Activated CD8-positive, alpha-beta memory T cell treated with anti-CD3 and anti-CD28 coated beads, Interleukin-2, amount 50 U/mL, for 48 hours (primary cell): ENCODE data around the gene HOXB4.
"Not testable (repeated sequence)": the region's sequence is repeated elsewhere in the genome, so short reads cannot be mapped to it uniquely, and the experiment has no call there.

Source experiments
- DNase-seq: peaks from one replicate; pipeline ENCODE4 v3.0.0-alpha.2; 2020

The HOXB4 gene

GRCh38 chr17:48546137-48546923 lies 31.8 kb downstream of the HOXB4 start:
- DNase-seq = no peak

GRCh38 chr17:48545539-48545938 lies 32.6 kb downstream of the HOXB4 start:
- DNase-seq = no peak

- no peak for DNase-seq
Observed at GRCh38 chr17:48545022-48545375, 33.2 kb downstream of the HOXB4 start, which contains the start of gene HOXB2. HOXB2 (minus strand) TSS chr17:48545109; CDS start chr17:48544911, 198 bp downstream.

GRCh38 chr17:48544349-48545021 lies 33.7 kb downstream of the HOXB4 start:
- DNase-seq = peak; percentile 68

- DNase-seq = peak; percentile 73
Observed at GRCh38 chr17:48543854-48544348, 34.2 kb downstream of the HOXB4 start.

- peak; percentile 85 for DNase-seq
Observed at GRCh38 chr17:48543107-48543853, 34.9 kb downstream of the HOXB4 start.

- DNase-seq = no peak
Observed at GRCh38 chr17:48542698-48543106, 35.4 kb downstream of the HOXB4 start.

- DNase-seq = peak; percentile 66
Observed at GRCh38 chr17:48542114-48542656, 36.0 kb downstream of the HOXB4 start.

GRCh38 chr17:48541577-48542113 lies 36.5 kb downstream of the HOXB4 start:
- peak; percentile 75 for DNase-seq

- DNase-seq = no peak
Observed at GRCh38 chr17:48541036-48541576, 37.0 kb downstream of the HOXB4 start.

GRCh38 chr17:48540213-48540612 lies 37.9 kb downstream of the HOXB4 start:
- no peak for DNase-seq

GRCh38 chr17:48539177-48539576 lies 39.0 kb downstream of the HOXB4 start:
- no peak for DNase-seq

- DNase-seq = no peak
Observed at GRCh38 chr17:48537316-48537715, 40.8 kb downstream of the HOXB4 start.

GRCh38 chr17:48535793-48536559 lies 42.2 kb downstream of the HOXB4 start:
- DNase-seq = not testable (repeated sequence)

- no peak for DNase-seq
Observed at GRCh38 chr17:48532261-48532660, 45.9 kb downstream of the HOXB4 start.

GRCh38 chr17:48530887-48531272 lies 47.3 kb downstream of the HOXB4 start, which contains the start of gene HOXB1:
HOXB1 (minus strand) TSS chr17:48531011; CDS start chr17:48530904, 107 bp downstream.
- DNase-seq = no peak

GRCh38 chr17:48530208-48530886 lies 47.8 kb downstream of the HOXB4 start:
- DNase-seq = no peak

GRCh38 chr17:48529683-48530009 lies 48.5 kb downstream of the HOXB4 start:
- DNase-seq = no peak

- no peak for DNase-seq
Observed at GRCh38 chr17:48528936-48529682, 49.0 kb downstream of the HOXB4 start.
